SK-N-SH treated with all-trans-retinoic acid at 6 μM for 48 hours (cell line): Measurements from ENCODE around the gene ZEB1.

Experiments used
- ATAC-seq: fragments of 200-7000 bp; cut with Tn5 transposase; 3 replicates; pipeline ENCODE4 v1.9.1; 2020; ENCODE audit warnings: mild to moderate bottlenecking, moderate library complexity
- ARNTL ChIP-seq: fragments of 450-650 bp; formaldehyde crosslinking; IDR thresholded peaks from 2 replicates; pipeline ENCODE4 v1.5.0; 2020; ENCODE audit warnings: low read depth, mild to moderate bottlenecking, moderate library complexity, borderline replicate concordance
- BACH2 ChIP-seq: fragments of 250-450 bp; sonication (Bioruptor Pico); IDR thresholded peaks from 2 replicates; pipeline ENCODE4 v1.9.0; 2021; ENCODE audit warnings: mild to moderate bottlenecking, borderline replicate concordance
- CREB5 ChIP-seq: fragments of 250-450 bp; sonication (Bioruptor Pico); IDR thresholded peaks from 2 replicates; pipeline ENCODE4 v1.5.1; 2020; ENCODE audit warnings: low read depth, mild to moderate bottlenecking, moderate library complexity
- CSDC2 ChIP-seq: fragments of 250-450 bp; sonication (Bioruptor Pico); IDR thresholded peaks from 2 replicates; pipeline ENCODE4 v1.5.0; 2020; ENCODE audit warnings: mild to moderate bottlenecking, moderate library complexity
- CSRNP3 ChIP-seq: fragments of 250-450 bp; sonication (Bioruptor Pico); IDR thresholded peaks from 2 replicates; pipeline ENCODE4 v1.5.1; 2021; ENCODE audit warnings: mild to moderate bottlenecking, moderate library complexity
- GLIS3 ChIP-seq: fragments of 250-450 bp; sonication (Bioruptor Pico); IDR thresholded peaks from 2 replicates; pipeline ENCODE4 v1.5.0; 2020; ENCODE audit warnings: mild to moderate bottlenecking, moderate library complexity
- PATZ1 ChIP-seq: fragments of 250-450 bp; sonication (Bioruptor Pico); IDR thresholded peaks from 2 replicates; pipeline ENCODE4 v1.8.0; 2020; ENCODE audit warnings: mild to moderate bottlenecking, moderate library complexity, borderline replicate concordance
- POU6F1 ChIP-seq: fragments of 250-450 bp; sonication (Bioruptor Pico); IDR thresholded peaks from 2 replicates; pipeline ENCODE4 v1.8.0; 2021; ENCODE audit warnings: low read depth, mild to moderate bottlenecking, moderate library complexity, borderline replicate concordance
- PPARA ChIP-seq: fragments of 250-450 bp; sonication (Bioruptor Pico); IDR thresholded peaks from 2 replicates; pipeline ENCODE4 v1.5.0; 2020; ENCODE audit warnings: mild to moderate bottlenecking, borderline replicate concordance
- RARB ChIP-seq: fragments of 250-450 bp; sonication (Bioruptor Pico); IDR thresholded peaks from 2 replicates; pipeline ENCODE4 v1.8.0; 2021; ENCODE audit warnings: mild to moderate bottlenecking, moderate library complexity
- SNAI2 ChIP-seq: fragments of 250-450 bp; sonication (Bioruptor Pico); IDR thresholded peaks from 2 replicates; pipeline ENCODE4 v1.5.0; 2020; ENCODE audit warnings: mild to moderate bottlenecking, moderate library complexity
- TCF4 ChIP-seq: fragments of 250-450 bp; sonication (Bioruptor Pico); IDR thresholded peaks from 2 replicates; pipeline ENCODE4 v1.8.0; 2021; ENCODE audit warnings: mild to moderate bottlenecking, moderate library complexity, borderline replicate concordance
- TOX ChIP-seq: fragments of 250-450 bp; sonication (Bioruptor Pico); IDR thresholded peaks from 2 replicates; pipeline ENCODE4 v1.8.0; 2021; ENCODE audit warnings: mild to moderate bottlenecking, moderate library complexity, borderline replicate concordance
- TSHZ2 ChIP-seq: fragments of 250-450 bp; sonication (Bioruptor Pico); IDR thresholded peaks from 2 replicates; pipeline ENCODE4 v1.5.0; 2020; ENCODE audit warnings: mild to moderate bottlenecking, moderate library complexity
- ZC3H10 ChIP-seq: fragments of 250-450 bp; sonication (Bioruptor Pico); IDR thresholded peaks from 2 replicates; pipeline ENCODE4 v1.5.1; 2021; ENCODE audit warnings: mild to moderate bottlenecking, moderate library complexity
- ZFP3 ChIP-seq: fragments of 250-450 bp; sonication (Bioruptor Pico); IDR thresholded peaks from 2 replicates; pipeline ENCODE4 v1.5.0; 2020; ENCODE audit warnings: mild to moderate bottlenecking, moderate library complexity
- ZFP30 ChIP-seq: fragments of 450-650 bp; formaldehyde crosslinking; IDR thresholded peaks from 2 replicates; pipeline ENCODE4 v1.5.0; 2022; ENCODE audit warnings: mild to moderate bottlenecking, moderate library complexity
- ZNF565 ChIP-seq: fragments of 450-650 bp; formaldehyde crosslinking; conservative IDR thresholded peaks from 2 replicates; pipeline ENCODE4 v1.5.0; 2020; ENCODE audit warnings: low read depth, mild to moderate bottlenecking, moderate library complexity
- ZNF70 ChIP-seq: fragments of 450-650 bp; formaldehyde crosslinking; IDR thresholded peaks from 2 replicates; pipeline ENCODE4 v1.5.0; 2020; ENCODE audit warnings: mild to moderate bottlenecking, moderate library complexity
- ZNF8 ChIP-seq: fragments of 450-650 bp; formaldehyde crosslinking; IDR thresholded peaks from 2 replicates; pipeline ENCODE4 v1.5.0; 2020; ENCODE audit warnings: mild to moderate bottlenecking, moderate library complexity

The ZEB1 gene

GRCh38 chr10:31374146-31374696 lies 55.2 kb downstream of the ZEB1 start:
- no peak for ATAC-seq
- TF ChIP-seq TOX (CRISPR knock-in tag) = no peak
- TF ChIP-seq ZFP3 (CRISPR knock-in tag) = no peak
- TF ChIP-seq ZNF565 (CRISPR knock-in tag) = no peak
- no peak for TF ChIP-seq CSRNP3
- TF ChIP-seq GLIS3 (CRISPR knock-in tag) = no peak
- TF ChIP-seq ZNF8 (CRISPR knock-in tag) = no peak
- TF ChIP-seq PPARA = no peak
- no peak for TF ChIP-seq TSHZ2 (CRISPR knock-in tag)
- TF ChIP-seq TCF4 (CRISPR knock-in tag) = no peak
- no peak for TF ChIP-seq ZFP30 (CRISPR knock-in tag)
- no peak for TF ChIP-seq SNAI2
- no peak for TF ChIP-seq PATZ1 (CRISPR knock-in tag)

GRCh38 chr10:31381171-31381570 lies 62.2 kb downstream of the ZEB1 start:
- no peak for ATAC-seq
- no peak for TF ChIP-seq BACH2 (CRISPR knock-in tag)
- TF ChIP-seq ZNF70 (CRISPR knock-in tag) = no peak
- TF ChIP-seq ZNF8 (CRISPR knock-in tag) = no peak
- no peak for TF ChIP-seq TOX (CRISPR knock-in tag)
- TF ChIP-seq CREB5 (CRISPR knock-in tag) = no peak
- no peak for TF ChIP-seq ZFP30 (CRISPR knock-in tag)
- no peak for TF ChIP-seq PPARA
- TF ChIP-seq ZC3H10 (CRISPR knock-in tag) = no peak
- TF ChIP-seq POU6F1 (CRISPR knock-in tag) = no peak
- TF ChIP-seq CSDC2 = no peak
- TF ChIP-seq RARB (CRISPR knock-in tag) = no peak
- TF ChIP-seq ARNTL (CRISPR knock-in tag) = no peak
- TF ChIP-seq GLIS3 (CRISPR knock-in tag) = no peak
- no peak for TF ChIP-seq TSHZ2 (CRISPR knock-in tag)
- no peak for TF ChIP-seq SNAI2
- no peak for TF ChIP-seq CSRNP3
- TF ChIP-seq TCF4 (CRISPR knock-in tag) = no peak
- TF ChIP-seq, all 23 proteins: peak for 0
